IMR-90 (cell line): Measurements from ENCODE around the gene CWC22.

Experiments
- CEBPB ChIP-seq: IDR thresholded peaks from 2 replicates; pipeline ENCODE4 v1.6.1; 2012; ENCODE audit warnings: low read depth, low read length, improper control_type of control experiment
- CHD1 ChIP-seq: IDR thresholded peaks from 2 replicates; pipeline ENCODE4 v1.6.1; 2012; ENCODE audit warnings: low read depth, low read length, improper control_type of control experiment
- FOS ChIP-seq: fragments of 150-350 bp; IDR thresholded peaks from 2 replicates; pipeline ENCODE4 v1.6.1; 2016; ENCODE audit warnings: low read depth, low read length
- MAFK ChIP-seq: IDR thresholded peaks from 2 replicates; pipeline ENCODE4 v1.6.1; 2012; ENCODE audit warnings: low read depth, low read length, improper control_type of control experiment
- NFE2L2 ChIP-seq: fragments of 150-350 bp; IDR thresholded peaks from 2 replicates; pipeline ENCODE4 v1.6.1; 2016; ENCODE audit warnings: low read depth, mild to moderate bottlenecking, low read length
- POLR2A ChIP-seq: IDR thresholded peaks from 2 replicates; pipeline ENCODE4 v1.6.1; 2012; ENCODE audit warnings: mild to moderate bottlenecking, low read depth, low read length
- RAD21 ChIP-seq: IDR thresholded peaks from 2 replicates; pipeline ENCODE4 v1.6.1; 2012; ENCODE audit warnings: low read length, improper control_type of control experiment
- RCOR1 ChIP-seq: IDR thresholded peaks from 2 replicates; pipeline ENCODE4 v1.6.1; 2012; ENCODE audit warnings: mild to moderate bottlenecking, low read length, improper control_type of control experiment; ENCODE audit not compliant: insufficient replicate concordance
- SMC3 ChIP-seq: fragments of 150-350 bp; IDR thresholded peaks from 2 replicates; pipeline ENCODE4 v1.6.1; 2016; ENCODE audit warnings: low read depth, mild to moderate bottlenecking, antibody characterized with exemption, low read length, moderate library complexity
- TF ChIP-seq, protein P1 (sequence below): conservative IDR thresholded peaks from 2 replicates; pipeline ENCODE4 v1.5.1; 2012; ENCODE audit warnings: mild to moderate bottlenecking, low read depth, low read length, improper control_type of control experiment
- TF ChIP-seq, protein P2 (sequence below): fragments of 150-350 bp; IDR thresholded peaks from 2 replicates; pipeline ENCODE4 v1.6.1; 2016; ENCODE audit warnings: low read depth, mild to moderate bottlenecking, low read length, moderate library complexity, borderline replicate concordance

DNA sequence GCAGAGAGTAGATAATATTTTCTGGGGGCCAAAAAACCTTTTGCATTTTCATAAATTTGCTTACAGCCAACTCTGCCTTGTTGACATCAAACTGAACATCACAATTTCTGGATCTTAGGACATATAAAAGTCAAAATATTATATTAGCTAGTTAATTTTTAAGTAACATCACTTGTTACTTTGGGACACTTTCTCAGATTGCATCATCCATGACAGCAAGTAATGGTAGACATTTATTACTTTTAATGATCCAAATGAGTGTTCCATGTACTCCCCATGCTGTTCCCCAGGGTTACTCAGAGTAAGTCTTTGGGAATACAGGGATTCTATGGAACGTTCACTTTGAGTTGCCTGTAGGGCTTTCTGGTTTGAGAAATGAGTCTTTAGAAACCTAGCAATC lies 39.1 kb upstream of the CWC22 start:
- TF ChIP-seq POLR2A (no peak), RCOR1 (no peak), CHD1 (no peak), CEBPB (peak; percentile 66), FOS (no peak), MAFK (no peak), NFE2L2 (no peak), SMC3 (no peak), RAD21 (no peak)
- TF ChIP-seq, protein P1, sequence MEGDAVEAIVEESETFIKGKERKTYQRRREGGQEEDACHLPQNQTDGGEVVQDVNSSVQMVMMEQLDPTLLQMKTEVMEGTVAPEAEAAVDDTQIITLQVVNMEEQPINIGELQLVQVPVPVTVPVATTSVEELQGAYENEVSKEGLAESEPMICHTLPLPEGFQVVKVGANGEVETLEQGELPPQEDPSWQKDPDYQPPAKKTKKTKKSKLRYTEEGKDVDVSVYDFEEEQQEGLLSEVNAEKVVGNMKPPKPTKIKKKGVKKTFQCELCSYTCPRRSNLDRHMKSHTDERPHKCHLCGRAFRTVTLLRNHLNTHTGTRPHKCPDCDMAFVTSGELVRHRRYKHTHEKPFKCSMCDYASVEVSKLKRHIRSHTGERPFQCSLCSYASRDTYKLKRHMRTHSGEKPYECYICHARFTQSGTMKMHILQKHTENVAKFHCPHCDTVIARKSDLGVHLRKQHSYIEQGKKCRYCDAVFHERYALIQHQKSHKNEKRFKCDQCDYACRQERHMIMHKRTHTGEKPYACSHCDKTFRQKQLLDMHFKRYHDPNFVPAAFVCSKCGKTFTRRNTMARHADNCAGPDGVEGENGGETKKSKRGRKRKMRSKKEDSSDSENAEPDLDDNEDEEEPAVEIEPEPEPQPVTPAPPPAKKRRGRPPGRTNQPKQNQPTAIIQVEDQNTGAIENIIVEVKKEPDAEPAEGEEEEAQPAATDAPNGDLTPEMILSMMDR: no peak
- TF ChIP-seq, protein P2, sequence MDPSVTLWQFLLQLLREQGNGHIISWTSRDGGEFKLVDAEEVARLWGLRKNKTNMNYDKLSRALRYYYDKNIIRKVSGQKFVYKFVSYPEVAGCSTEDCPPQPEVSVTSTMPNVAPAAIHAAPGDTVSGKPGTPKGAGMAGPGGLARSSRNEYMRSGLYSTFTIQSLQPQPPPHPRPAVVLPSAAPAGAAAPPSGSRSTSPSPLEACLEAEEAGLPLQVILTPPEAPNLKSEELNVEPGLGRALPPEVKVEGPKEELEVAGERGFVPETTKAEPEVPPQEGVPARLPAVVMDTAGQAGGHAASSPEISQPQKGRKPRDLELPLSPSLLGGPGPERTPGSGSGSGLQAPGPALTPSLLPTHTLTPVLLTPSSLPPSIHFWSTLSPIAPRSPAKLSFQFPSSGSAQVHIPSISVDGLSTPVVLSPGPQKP: no peak
